Astrocyte of the hippocampus (primary cell): Measurements from ENCODE around the gene DGCR2.
"Not testable (repeated sequence)": the region's sequence is repeated elsewhere in the genome, so short reads cannot be mapped to it uniquely, and the experiment has no call there.

Experiments
- DNase-seq: peaks from one replicate; pipeline ENCODE4 v3.0.0; 2011; ENCODE audit warnings: low read depth, low spot score

Gene DGCR2

GRCh38 chr22:19109198-19110063 is 12.8 kb downstream of the DGCR2 start:
- no peak for DNase-seq

DNA sequence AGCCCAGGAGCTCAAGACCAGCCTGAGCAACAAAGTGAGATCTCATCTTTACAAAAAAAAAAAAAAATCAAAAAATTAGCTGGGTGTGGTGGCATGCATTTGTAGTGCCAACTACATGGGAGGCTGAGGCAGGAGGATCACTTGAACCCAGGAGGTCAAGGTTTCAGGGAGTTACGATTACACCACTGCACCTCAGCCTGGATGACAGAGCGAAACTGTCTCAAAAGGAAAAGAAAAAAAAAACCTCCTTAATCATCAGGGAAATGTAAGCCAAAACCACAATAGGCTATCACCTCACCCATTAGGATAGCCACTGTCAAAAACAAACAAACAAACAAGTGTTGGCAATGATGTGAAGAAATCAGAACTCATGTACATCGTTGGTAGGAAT is 13.4 kb downstream of the DGCR2 start:
- no peak for DNase-seq

- no peak for DNase-seq
Observed at GRCh38 chr22:19107730-19108074, 14.5 kb downstream of the DGCR2 start.

DNA sequence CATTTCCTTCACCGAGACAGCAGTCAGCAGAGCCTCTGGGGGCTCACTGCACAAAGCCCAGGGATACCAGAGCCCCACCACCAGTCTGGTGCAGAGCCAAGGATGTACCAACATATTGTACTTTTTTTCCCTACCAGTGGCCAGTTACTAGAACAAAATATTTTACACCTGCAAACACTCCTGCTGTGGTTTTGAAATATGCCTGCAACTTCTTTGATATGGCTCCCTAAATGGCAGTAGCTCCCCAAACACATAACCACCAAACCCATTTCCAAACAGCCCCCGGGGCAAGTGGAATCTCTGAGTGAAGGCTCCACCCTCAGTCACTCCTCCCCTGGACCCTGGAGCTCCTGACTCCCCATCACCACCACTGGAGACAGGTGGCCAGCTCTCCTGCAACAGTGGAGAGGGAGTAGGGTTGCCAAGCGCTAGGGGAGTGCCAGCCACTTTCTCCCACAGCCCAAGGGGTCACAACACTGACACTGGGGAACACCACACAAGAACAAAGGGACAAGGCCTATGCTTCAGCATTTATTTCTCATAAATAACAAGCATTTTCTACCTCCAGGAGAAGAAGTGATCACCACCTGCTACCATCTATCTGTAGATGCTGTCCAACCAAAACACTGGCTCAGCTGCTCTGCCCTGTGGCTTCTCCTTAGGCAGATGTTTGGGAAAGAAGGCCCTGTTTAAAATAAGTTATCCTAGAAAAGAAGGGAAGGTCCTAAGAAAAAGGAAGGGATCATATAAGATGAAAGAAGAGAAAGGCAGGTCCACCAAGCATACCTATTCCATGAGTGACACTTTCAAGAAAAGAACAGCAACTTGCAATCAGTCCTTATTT is 15.1 kb downstream of the DGCR2 start:
- no peak for DNase-seq

GRCh38 chr22:19105867-19106802 is 16.1 kb downstream of the DGCR2 start:
- DNase-seq, result no peak

- no peak for DNase-seq
Observed at GRCh38 chr22:19105456-19105855, 16.8 kb downstream of the DGCR2 start.

DNA sequence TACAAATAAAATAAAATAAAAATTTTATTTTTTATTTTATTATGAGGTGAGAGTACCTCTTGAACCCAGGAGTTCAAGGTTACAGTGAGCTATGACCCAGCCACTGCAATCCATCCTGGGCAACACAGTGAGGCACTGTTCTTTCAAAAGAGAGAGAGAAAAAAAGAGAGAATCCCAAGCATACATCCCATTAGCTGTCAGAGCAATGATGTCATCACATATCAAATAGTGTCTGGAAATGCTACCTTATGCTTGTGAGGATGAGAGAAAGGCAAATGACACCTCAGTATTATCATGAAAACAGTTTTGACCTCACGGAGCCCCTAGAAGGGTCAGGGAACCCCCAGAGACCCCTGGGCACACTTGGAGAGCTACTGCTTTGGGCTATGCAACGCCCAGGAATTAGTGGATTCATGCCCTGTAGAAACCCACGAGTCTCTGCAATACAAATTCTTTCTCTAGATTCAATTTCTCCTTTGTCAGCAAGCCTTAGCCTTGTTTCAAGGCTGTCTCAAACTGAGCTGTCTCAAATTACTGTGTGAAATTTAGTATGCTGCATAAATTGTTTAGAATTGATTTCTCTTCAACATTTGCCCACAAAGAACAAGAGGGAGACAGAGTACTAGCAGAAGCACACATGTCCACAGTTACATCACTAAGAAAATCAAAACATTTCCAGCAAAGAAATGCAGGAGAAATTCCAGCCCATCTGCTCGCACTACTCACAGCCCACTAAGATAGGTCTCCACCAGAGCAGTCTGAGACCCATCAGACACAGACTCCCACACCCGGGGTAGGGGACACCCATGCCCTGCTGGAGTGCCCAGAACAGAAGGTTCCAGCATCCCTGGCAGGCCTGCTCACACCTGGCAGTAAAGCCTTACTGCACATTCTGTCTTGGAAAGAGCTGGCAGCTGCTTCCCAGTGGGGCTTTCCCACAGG is 18.1 kb downstream of the DGCR2 start:
- DNase-seq, result peak; percentile 39

- DNase-seq, result no peak
Observed at GRCh38 chr22:19098157-19098556, 24.1 kb downstream of the DGCR2 start.

DNA sequence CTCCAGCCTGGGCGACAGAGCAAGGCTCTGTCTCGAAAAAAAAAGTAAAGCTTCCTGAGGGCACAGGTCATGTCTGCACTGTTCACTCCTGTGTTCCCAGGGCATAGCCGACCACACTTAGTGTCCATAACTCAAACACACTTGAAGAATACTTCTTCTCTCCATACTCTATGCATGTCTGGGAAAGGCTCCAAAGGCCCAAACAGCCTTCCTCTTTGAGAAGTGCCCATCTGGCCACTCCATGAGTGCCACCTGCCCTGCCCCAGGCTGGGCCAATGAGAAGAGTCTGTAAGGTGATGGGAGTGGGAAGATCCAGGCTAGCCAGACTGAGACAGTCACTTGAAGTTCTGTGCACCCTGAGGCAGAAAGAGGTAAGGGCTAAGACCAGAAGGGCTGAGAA is 24.7 kb downstream of the DGCR2 start:
- DNase-seq, result no peak

DNA sequence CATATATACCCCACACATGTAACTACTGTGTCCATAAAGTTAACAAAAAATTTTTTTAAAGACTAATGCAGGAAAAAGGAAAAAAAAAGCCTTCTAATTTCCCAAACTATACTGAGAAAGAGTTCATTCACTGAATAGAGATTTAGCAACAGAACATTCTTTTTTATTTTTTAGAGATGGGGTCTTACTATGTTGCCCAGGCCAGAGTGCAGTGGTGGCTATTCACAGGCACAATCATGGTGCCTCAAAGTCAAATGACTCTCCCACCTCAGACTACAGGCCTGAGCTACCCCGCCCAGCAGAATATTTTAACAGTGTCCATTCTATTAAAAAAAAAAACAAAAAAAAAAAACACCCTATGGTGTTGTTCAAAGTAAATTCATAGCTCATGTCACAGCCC is 25.7 kb downstream of the DGCR2 start:
- no peak for DNase-seq

DNA sequence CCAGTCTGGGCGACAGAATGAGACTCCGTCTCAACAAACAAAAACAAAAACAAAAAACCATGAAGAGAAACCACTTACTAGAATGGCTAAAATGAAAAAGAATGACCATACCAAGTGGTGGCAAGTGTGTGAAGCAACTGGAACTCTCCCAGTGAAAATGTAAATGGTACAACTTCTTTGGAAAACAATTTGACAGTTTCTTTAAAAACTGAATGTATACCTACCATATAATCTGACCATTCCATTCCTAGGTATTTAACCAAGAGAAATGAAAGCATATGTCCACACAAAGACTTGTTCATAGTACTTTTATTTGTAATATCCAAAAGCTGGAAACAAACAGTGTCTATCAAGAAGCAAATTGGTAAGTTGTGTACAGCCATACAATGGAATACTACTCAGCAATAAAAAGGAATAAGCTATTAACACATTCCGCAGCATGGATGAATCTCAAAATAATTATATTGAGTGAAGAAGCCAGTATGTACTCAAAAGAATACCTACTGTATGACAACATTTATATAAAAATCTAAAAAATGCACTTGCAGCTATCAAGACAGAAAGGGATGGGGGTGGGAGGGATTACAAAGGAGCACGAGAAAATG is 27.7 kb downstream of the DGCR2 start:
- DNase-seq, result no peak

GRCh38 chr22:19092725-19093124 is 29.5 kb downstream of the DGCR2 start:
- no peak for DNase-seq

GRCh38 chr22:19090586-19091127 is 31.6 kb downstream of the DGCR2 start:
- DNase-seq, result no peak

DNA sequence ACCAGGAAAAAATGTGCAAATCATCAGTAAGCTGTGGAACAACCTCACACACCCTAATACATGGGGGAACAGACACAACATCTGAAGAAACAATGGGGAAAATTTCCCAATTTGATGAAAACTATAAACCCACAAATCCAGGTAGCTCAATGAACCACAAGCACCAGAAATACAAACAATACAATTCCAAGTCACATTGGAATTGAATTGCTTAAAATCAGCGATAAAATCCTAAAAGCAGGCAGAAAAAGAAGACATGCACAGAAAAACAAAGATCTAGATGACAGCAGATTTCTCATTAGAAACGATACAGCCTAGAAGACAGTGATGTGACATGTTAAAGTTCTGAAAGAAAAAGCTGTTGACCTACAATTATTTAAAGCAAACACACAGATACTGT is 32.0 kb downstream of the DGCR2 start:
- no peak for DNase-seq

DNA sequence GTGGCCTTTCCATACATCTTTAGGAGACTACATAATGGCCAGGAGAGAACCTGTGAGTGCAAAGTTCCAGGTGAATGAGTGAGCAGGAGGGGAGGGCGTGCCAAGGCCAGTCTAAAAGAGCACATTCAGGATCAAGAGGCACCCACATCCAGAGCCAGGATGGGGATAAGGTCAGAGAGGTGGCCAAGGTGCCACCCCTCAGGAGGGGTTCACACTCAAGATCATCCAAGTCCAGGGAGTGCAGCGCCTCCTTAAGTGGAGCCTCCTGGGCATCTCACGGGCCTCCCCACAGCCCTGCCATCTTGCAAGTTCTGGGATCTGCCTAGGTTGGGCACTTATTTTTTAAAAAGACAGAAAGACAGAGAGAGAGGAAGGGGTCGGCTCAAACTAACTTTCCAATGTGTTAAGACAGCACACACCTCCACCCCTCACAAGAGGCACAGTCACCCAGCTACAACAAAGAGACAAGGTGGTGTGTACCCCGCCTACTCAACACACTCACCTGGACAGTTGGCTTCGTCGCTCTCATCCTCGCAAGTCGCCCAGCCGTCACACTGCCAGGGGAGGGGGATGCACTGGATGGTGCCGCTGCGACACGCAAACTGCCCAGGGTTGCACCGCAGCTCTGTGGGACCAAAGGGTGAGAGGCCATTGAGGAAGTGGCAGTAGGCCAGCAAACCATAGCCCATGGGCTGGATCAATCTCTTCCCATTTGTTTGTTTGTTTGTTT is 33.2 kb downstream of the DGCR2 start:
- no peak for DNase-seq

- peak; percentile 46 for DNase-seq
Observed at GRCh38 chr22:19086896-19087295, 35.3 kb downstream of the DGCR2 start.

DNA sequence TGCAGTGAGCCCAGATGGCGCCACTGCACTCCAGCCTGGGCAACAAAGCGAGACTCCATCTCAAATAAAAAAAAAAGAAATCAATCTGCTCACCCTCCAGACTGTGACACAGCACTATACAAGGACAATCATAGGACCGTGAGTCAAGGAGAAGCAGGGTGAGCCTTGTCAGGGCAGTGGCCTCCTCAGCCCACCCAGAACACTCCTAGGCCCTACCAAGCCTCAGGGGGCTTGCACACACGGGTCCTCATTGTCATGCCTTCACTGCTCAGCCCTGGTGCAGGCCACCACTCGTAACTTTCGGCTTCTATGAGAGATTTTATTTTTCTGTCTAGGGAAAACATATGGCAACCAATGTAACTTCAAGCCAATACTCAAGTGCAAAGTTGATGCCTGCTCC is 35.8 kb downstream of the DGCR2 start:
- DNase-seq, result no peak

GRCh38 chr22:19085233-19085718 is 36.9 kb downstream of the DGCR2 start:
- DNase-seq, result peak; percentile 39

- not testable (repeated sequence) for DNase-seq
Observed at GRCh38 chr22:19084586-19084985, 37.6 kb downstream of the DGCR2 start.
